ENCODE data around the gene ANKFN1.
A peak's percentile ranks its signal among the peaks of the same experiment; 100 is the strongest.

Gene ANKFN1

DNA sequence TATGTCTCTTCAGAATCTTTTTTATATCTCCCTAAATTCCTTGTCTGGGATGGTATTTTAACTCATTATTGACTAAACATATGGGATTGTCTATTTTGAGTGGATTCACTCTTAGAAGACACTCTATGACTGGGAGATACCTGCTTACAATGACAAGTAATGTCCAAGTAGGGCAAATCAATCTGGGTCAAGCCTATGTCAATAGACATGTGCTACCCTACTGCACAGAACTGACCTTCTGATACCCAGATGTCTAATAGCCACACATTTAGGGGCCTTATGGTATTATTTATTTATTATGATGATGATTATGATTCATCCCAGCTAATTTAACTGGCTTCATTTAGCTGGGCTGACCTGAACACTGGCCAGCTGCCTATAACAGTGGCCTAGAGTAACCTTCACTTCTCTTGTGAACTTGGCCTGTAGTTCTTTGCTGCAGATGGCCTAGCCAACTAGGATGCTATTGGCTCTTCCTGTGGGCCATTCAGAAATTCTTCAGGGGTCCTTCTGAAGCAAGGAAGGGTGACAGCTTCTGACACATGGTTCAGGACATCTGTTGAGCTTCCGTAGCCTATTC, 138.0 kb downstream of the ANKFN1 start:
- no peak for DNase-seq

DNA sequence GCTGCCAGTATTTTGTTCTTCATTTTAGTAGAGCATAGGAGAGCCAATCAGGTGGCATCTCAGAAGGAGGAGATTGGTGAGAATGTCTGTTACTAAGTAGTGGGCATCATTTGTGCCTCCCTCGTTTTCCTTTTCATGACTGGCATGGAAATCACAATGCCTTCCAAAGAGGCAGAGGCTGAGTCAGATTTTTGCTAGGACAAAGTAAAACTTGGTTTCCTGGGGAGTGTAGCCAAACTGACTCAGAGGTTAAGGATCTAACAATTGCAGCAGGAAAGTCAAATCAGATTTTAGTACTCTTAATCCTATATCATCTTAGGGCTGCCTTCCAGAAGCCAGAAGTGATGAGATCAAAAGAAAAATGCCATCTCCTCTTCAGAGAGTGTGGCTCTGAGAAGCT, 138.7 kb downstream of the ANKFN1 start:
- DNase-seq, result no peak

DNA sequence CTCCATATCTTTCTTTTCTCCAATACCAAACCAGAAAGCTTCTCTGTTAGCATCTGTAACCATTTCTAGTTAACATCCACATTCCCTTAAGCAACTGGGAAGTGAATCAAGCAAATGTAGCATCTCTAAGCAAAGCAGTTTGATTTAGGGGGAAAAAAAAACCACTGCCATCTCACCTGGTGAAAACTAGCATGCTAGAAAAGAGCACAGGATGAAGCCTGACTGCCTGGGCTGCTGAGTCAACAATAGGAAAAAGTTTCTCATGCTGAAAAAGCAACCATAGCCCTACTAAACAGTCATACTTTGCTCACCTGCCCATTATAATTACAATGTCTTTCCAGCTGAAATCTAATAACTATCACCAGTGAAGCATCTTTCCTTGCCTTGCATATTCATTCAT, 139.3 kb downstream of the ANKFN1 start:
- no peak for DNase-seq

DNA sequence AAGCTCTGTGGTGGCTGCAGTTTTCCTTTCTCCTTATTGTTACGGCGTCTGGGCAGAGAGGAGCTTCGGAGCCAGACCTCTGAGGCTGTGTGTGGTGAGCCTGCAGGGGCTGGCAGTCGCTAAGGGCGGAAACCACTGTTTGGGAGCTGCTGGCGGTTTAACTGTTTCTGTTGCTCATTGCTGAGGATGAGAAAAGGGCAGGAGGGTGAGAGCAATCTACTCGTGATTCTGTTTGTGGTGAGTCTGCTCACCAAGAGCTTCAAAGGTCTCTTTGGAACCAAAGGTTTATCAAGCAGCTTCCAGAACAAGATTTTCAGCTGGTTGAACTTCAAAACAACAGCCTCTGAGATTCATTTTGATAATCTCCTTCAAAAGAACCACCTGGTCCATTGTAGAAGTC, 143.9 kb downstream of the ANKFN1 start:
- peak in 3 of 4 experiments; percentile 44 to 48 (median 45) for DNase-seq

DNA sequence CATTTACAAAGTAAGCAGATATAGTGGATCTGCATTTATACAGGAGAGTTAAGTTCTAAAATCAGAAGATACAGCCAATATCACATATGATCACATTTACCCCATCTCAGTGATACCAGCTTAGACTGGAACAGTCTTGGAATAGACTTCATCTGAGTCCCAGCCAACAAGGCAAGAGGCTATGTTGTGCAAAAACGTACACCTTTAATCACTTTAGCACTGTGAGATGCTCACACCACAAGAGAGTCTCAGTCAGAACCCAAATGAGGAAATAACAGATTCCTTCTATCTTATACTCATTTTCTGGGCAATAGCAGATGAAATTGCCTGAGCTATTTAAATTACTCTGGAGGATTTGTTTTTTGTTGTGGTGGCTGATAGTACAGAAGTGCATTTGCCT, 145.6 kb downstream of the ANKFN1 start:
- no peak for DNase-seq

DNA sequence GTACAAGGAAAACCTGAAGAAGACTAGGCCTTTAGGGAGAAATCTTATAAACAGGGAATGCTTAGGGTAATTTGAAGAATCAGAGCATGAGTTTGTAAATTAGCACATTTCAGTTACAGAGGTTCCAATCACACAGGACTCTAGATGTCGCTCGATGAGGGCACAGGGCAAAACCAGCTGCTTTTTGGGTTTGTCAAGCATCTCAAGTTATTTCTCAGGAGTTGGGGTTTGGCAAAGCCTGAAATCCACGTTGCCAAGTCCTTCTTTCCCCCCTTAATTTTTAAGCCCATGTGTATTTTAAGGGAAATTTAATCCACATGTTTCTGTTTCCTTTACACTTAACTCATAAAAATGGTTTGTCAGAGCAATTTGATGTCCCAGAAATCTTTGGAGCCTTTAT, 146.9 kb downstream of the ANKFN1 start:
- no peak for DNase-seq

DNA sequence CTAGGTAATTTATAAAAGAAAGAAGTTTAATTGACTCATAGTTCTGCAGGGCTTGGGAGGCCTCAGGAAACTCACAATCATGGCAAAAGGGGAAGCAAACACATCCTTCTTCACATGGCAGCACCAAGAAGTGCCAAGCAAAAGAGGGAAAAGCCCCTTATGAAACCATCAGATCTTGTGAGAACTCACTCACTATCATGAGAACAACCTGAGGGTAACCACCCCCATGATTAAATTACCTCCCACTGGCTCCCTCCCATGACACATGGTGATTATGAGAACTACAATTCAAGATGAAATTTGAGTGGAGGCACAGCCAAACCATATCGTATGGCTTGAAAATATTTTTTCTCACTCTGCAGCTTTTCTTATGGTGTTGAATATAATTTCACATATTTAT, 151.7 kb downstream of the ANKFN1 start:
- DNase-seq, result peak; percentile 58 to 85 (median 76)

DNA sequence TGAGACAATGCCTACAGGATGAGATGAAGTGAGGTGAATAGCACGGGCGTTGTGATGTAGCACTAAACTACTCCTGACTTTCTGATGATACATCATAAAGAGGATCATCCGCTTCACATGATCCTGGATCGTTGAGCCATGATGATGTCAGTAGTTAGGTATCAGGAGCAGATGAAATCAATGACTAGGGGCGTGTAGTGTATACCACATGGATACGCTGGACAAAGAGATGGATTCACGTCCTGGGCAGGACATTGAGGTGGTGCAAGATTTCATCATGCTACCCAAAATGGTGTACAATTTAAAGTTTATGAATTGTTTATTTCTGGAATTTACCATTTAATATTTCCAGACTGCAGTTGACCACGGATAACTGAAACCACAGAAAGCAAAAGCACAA, 156.6 kb downstream of the ANKFN1 start:
- DNase-seq, result no peak

DNA sequence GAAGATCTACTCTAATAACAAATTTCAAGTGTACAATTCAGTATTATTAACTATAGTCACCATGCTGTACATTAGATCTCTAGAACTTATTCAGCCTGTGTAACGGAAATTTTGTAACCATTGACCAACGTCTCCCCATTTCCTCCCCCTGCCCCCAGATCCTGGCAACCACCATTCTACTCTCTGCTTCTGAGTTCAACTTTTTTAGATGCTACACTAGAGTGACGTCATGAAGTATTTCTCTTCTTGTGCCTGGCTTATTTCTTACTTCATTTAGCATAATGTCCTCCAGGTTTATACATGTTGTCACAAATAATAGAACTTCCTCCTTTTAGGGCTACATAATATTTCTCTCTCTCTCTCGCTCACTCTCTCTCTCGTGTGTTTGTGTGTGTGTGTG, 157.5 kb downstream of the ANKFN1 start:
- DNase-seq, result peak; percentile 16 to 62 (median 41)

DNA sequence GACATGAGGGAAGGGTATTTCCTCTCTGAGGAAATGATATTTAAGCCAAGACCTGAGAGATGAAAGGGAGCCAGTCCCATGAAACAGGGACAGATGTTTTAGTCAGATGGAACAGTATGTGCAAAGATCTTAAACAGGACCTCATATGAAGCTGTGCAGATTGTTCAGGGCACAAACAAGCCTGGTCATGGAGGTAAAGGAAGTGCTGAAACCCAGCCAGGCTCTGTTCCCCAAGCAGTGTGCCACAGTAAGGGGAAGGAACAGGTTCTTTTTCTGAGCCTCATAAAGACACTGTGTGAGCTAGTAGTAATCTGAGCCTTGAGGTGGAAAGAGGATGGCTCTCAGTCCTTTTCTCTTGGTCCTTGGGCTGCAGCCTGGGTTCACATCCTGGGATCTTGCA, 159.9 kb downstream of the ANKFN1 start:
- DNase-seq, result peak; percentile 37 to 65 (median 57)

DNA sequence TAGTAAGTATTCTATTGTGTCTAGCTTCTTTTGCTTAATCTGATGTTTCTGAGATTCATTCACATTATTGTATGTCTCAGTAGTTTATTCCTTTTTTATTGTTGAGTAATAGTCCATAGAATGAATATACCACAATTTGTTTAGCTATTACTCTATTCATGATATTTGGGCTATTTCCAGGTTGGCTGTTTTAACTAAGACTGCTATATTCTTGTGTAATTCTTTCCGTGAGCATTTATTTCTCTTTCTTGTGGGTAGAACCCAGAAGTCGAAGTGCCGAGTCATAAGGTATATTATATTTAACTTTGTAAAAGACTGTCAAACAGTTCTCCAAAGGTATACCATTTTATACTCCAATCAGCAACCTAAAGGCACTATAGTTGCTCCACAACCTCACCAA, 160.8 kb downstream of the ANKFN1 start:
- DNase-seq, result peak in 1 of 4 experiments; percentile 21

DNA sequence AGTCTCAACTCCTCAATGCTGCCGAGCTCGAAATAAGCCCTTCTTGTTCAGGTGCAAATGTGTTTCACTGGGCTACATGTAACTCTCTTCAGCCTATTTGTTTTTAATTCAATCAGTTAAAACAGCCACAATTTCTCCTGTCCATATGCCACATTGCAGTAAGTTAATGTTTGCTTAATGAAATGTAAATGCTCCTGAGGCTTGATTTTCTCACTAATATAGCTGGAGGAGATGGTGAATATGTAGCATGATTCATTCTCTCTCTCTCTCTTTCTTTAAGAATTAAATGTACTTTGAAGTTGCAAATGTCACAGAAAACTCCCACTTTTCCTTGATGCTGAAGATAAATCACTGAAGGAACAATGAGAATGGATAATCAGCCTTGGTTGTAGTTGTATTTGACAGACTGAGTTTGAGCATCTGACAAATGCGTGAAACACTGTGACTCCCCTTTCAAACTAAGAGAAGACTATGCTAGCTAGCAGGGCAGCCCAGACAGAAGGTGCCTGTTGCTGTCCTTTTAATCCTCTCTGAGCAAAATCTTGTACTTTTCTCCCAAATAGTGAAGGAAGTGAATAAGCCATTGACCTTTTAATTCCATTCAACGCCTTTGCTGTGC, 161.8 kb downstream of the ANKFN1 start:
- DNase-seq, result no peak

DNA sequence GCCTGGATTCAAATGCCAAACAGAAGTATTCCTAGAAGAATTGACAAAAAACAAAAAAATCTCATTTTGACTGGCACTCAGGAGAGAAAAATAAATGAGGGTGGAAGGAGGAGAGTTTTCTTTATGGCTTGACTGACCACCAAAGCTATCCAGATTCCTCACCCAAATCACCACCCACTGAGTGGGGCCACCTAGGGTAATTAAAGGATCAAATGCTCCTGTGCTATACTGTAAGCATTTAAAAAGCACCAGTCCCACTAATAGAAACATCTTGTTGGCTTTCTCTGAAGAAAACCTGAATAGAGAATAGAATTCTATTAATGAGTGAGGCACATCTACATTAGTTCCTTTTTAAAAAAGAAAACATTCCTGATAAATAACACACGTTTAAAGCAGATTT, 163.3 kb downstream of the ANKFN1 start:
- no peak for DNase-seq

DNA sequence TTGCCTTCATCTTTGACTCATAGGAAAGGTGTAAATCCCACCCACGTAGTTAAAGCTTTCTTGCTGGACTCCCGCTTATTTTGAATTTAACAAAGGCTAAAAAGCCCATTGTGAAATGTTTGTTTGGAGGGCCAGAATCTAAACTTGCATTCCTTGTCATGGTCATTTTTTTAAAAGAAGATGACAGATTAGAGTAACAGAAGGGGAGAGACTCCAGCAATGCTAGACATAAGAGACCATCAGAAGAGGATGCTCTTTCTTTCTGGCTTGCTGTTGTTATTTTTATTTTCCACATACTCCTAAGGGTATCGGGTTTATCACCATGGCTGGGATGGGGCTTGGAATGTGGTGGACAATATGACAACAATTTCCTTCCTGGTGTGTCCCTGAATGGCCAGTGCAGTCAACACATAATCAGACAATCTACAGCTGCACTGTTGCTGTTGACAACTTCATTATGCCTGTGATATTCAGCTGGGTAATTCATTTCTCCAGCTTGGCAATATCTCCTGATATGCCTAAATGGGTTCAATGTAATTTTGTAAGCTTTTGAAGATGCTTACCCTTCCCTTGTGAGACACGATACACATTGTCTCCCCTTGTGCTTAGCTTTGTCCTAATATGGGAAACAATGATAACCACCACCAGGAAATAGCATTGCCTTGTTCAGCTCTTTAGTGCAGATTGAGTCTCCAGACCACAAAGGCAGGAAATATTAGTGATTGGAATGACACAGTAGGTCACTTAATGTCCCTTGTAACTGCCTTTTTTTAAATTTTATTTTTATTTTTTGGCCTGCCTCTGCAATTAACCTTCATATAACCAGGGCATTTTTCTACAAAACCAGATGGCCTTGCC, 164.3 kb downstream of the ANKFN1 start:
- DNase-seq, result no peak

DNA sequence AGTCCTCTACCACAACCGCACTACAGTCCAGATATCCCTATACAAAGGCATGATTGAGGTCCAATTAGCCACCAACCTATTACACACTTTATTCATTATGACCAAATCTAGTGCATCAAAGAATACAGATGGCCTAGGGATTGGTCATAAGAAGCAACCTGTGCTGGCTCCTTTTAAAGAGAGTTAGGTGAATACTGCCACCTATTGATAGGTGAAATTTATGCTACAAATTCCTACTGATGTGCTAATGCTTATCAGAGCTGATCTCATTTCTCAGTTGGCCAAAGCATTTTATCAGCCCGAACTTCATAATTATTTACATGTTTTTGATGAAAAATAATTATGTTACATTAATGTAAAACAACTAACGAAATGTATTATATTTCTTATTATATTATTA, 166.3 kb downstream of the ANKFN1 start:
- peak in 3 of 4 experiments; percentile 39 to 72 (median 71) for DNase-seq

DNA sequence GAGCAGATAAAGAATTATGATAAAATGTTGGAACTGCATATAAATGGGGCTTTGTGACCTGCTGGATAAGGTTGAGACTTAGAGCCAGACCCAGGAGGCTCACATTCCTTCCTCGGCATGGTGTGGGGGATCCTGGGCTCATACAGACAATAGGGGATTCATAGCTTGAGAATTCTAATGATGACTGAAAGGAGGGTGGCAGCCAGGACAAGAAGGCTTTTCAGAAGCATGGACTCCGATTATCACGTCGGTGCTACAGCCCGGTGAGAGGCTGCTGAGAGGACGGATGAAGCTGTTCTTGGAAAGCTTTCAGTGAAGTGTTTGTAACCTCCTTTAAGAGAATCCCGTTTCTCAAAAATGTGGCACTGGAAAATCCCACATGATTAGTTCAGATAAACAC, 167.2 kb downstream of the ANKFN1 start:
- no peak for DNase-seq

DNA sequence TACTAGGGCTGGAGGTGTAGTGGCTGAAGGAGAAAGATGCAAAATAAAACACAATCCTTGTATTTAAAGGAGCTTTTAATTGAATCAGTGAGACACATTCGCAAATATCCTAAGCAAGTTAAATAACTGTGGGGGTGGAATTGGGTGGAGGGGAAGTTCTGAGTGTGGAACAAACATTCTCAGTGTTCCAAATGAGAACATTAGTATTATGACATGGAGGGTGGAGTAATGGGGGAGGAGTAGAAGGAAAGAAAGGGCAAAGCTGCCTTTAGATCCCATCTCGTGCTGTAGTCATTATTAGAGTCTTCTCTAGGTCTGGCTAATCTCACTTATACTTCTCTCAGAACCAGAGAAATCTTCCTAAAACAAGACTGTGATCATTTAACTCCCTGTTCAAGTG, 169.7 kb downstream of the ANKFN1 start:
- peak; percentile 13 to 41 (median 32) for DNase-seq

DNA sequence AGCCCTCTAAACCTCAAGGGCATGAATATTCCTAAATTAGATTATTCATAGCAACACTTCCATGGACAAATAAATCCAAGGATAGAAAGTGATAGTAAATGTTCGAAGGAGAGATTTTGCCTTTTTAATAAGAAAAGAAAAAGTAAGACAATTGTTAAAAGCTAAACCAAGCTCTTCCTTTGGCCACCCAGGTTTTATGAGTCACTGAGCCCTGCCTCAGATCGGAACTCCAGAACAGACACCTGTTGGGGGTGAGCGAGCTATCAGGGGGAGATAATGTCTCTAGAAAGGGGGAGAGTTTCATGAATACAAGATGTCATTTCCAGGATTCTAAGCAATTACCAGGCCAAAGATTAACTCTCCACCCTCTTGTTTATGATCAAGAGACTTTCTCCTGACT, 171.4 kb downstream of the ANKFN1 start:
- no peak for DNase-seq

DNA sequence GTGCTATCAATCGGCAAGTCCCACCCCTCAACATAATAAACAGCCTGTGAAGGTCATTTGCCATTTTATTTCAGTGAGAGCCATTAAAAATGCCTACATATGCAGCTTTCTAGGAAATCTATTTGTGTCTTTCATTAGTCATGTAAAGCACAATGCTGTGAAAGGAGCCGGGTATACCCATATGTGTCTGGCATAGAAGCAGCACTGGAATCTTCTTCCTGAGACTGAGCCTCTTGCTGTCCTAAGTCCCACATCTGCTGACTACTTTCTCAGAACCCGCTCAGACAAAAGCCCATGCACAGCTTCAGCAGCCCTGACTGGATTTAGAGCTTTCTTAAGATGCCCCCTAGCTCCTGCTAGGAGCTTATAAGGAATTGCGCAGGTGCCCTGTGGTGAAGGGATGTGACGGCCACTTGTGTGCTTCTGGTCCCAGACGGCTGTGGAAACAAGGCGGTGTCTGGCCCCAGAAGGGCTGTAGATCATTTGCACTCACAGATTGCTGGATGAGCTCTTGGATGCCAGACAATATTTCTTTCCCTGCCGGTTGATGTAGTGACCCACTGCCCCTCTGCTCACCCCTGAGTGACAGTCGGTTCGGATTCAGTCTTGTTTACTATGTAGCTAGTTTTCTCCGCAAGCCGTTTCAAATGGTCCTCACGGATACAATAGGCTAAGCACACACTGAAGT, 172.2 kb downstream of the ANKFN1 start:
- no peak for DNase-seq

DNA sequence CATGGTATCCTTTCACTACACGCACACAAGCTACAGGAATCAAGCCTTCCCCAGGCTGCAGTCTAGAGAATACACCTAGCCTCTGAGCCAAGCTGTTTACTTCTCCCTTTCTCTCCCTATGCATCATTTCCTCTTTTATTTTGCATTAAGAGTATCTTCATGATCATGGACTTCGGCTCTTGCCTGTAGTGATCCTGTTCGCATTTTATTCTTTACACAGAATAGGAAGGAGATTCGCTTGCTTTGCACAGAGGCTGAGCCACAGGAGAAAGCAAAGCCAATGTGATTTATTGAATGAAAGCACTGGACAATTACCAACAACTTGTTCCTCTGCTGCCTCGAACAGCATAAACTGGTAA, 172.7 kb downstream of the ANKFN1 start:
- peak in 2 of 4 experiments; percentile 12 to 25 for DNase-seq

DNA sequence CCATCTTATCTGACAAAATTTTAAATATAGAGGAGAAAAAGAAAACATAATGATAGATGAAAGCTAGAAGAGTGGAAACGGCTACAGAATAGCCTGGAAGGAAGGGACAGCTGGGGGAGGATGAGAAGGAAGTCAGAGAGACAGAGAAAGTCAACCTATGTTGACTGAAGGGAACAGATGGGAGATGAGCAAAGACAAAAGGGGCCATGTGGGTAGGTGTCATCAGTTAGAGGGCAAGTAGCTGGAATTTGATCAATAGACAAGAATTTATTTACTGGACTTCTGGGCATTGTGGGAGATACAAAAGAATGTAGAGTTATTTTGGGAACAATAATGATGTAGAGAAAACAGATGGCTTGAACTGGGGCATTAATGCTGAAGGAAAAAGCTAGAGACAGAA, 194.4 kb downstream of the ANKFN1 start:
- DNase-seq, result no peak

DNA sequence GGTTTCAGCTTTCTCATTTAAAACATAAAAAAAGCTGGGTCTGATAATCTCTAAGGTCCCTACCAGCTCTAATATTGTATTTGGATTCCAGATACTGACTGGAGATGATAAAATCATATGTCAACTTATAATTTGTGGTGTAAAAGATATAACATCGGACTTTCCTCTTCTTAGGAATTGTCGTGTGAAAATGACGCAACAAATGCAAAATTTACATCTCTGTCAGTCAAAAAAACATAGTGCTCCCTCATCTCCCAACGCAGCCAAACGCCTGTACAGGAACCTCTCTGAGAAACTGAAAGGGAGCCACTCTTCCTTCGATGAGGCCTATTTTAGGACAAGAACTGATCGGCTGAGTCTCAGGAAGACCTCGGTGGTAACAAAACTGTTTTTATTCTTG, 197.3 kb downstream of the ANKFN1 start:
- no peak for DNase-seq

DNA sequence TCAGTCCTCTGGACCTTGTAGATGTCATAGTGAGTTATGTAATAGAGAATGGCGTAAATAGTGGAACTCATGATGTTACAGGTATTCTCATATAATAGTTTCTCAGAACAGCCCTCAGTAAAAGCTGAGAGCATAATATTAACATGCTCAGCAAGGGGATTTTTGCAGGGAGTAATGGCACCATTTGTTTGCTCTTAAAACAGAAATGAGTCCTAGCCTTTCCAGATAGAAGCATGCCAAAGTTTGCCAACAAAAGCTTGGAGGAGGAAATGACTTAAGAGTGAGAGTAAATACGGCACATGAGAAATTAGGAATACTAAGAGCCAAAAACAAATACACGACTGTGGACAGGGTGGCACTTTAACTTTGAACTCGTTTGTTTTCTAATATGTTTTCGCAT, 198.4 kb downstream of the ANKFN1 start:
- DNase-seq, result no peak
